ENCODE measurements around the gene CHMP1B.

CHMP1B gene

GRCh38 chr18:11821643-11822237 lies 29.5 kb upstream of the CHMP1B start:
- Mint-ChIP-seq H3K4me1 (ENCODE audit: low read depth) (no peaks in the 10 kb centered on the region), H3K27me3 (ENCODE audit: low read depth) (peaks cover 3% of the 10 kb centered on the region), H3K27ac (no peak overlapping the region), H3K9me3 (no peaks in the 10 kb centered on the region), H3K4me3 (no peak overlapping the region), H3K36me3 (ENCODE audit: low read depth) (no peaks in the 10 kb centered on the region)

DNA sequence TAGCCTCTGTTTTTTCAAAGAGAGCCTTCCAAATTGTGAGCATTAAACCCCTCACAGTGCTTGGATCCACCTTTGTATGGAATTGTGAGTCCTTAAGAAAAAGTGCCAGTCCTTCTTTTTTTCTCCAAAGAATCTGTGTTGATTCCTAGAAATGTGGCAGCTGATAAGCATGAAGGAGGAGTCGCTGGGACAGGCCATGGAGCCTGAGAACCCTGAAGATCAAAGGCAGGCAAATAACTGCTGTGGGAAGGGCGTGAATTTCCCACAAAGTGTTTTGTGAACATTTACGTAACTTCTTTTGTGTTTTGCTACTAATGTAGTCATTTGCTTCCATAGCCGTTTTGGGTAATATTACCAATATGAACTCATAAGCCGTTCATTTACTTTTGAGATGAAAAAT lies 27.7 kb upstream of the CHMP1B start:
- Mint-ChIP-seq H3K27ac (no peak overlapping the region), H3K4me3 (no peak overlapping the region), H3K4me1 (ENCODE audit: low read depth) (peaks cover 4% of the 10 kb centered on the region), H3K9me3 (no peaks in the 10 kb centered on the region), H3K27me3 (ENCODE audit: low read depth) (no peaks in the 10 kb centered on the region), H3K36me3 (ENCODE audit: low read depth) (no peaks in the 10 kb centered on the region)

GRCh38 chr18:11826836-11827235 lies 24.4 kb upstream of the CHMP1B start:
- no peak overlapping the region for H3K27ac Mint-ChIP-seq
- no peaks in the 10 kb centered on the region for H3K9me3 Mint-ChIP-seq
- H3K4me1 Mint-ChIP-seq (ENCODE audit: low read depth): peaks cover 8% of the 10 kb centered on the region
- no peaks in the 10 kb centered on the region for H3K36me3 Mint-ChIP-seq (ENCODE audit: low read depth)
- H3K27me3 Mint-ChIP-seq (ENCODE audit: low read depth): no peaks in the 10 kb centered on the region
- H3K4me3 Mint-ChIP-seq: no peak overlapping the region

DNA sequence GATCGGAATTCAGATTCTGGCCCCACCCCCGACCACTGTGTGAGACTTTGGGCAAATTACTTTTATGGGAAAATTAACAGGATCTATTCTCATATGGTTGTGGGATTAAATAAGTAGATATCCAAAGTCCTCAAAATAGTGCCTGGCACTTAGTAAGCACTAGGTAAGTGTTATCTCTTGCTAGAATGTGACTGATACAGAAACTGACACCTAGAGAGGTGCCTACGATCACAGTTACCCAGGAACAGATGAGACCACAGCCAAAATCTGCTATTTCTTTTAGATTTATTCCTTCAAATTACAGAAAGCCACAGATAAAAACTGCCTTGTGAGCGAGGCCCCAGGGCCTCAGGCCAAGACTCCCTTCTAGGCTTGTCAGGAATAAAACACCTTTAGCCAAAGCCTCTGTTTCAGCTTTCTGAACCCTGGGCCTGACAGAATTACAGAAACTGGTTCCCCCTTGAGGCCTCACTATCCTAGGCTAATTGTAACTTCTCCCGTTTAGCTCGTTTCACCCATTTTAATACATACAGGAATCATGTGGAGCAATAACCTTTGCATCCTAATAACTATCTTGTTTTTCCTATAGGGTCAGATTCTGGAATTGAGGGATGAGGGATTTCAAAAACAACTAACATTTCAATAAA lies 22.3 kb upstream of the CHMP1B start:
- Mint-ChIP-seq H3K36me3 (ENCODE audit: low read depth) (no peaks in the 10 kb centered on the region), H3K4me3 (no peak overlapping the region), H3K9me3 (no peaks in the 10 kb centered on the region), H3K4me1 (ENCODE audit: low read depth) (peaks cover 8% of the 10 kb centered on the region), H3K27me3 (ENCODE audit: low read depth) (no peaks in the 10 kb centered on the region), H3K27ac (no peak overlapping the region)

DNA sequence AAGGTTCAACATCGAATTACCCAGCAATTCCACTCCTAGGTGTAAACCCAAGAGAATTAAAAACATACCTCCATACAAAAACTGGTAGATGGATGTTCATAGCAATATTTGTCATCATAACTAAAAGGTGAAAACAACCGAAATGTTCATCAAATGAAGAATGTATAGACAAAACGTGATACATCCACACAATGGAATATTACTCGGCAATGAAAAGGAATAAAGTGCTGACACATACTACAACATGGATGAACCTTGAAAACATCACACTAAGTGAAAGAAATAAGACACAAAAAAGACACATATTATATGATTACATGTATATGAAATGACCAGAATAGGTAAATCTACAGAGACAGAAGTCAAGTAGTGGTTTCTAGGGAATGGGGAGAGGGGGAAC lies 20.6 kb upstream of the CHMP1B start:
- no peaks in the 10 kb centered on the region for H3K27me3 Mint-ChIP-seq (ENCODE audit: low read depth)
- no peaks in the 10 kb centered on the region for H3K9me3 Mint-ChIP-seq

DNA sequence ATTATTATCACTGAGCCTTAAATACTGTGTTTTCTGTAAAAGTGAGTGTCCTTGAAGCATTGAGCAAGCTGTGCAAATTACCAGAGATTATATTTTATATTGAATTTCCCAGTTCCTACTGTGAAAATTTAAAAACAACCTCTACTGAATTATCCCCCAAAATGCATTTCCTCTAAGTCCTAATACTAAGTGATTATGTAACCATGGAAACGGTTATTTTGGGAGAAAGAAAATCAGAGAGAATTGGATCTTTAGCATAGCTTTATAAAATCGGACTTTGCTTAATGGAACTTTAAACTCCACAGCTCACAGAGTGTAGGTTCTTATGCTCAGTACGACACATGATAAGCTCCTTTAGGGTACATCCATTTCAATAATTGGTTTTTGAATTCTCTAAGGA lies 19.3 kb upstream of the CHMP1B start:
- Mint-ChIP-seq H3K9me3 (no peaks in the 10 kb centered on the region), H3K27me3 (ENCODE audit: low read depth) (no peaks in the 10 kb centered on the region), H3K4me3 (no peak overlapping the region), H3K4me1 (ENCODE audit: low read depth) (peaks cover 8% of the 10 kb centered on the region), H3K27ac (no peak overlapping the region), H3K36me3 (ENCODE audit: low read depth) (no peaks in the 10 kb centered on the region)

More for the DNA sequence above, 20.6 kb upstream of the CHMP1B start:
- no peak overlapping the region for H3K27ac Mint-ChIP-seq
- H3K36me3 Mint-ChIP-seq (ENCODE audit: low read depth): no peaks in the 10 kb centered on the region
- H3K4me3 Mint-ChIP-seq: no peak overlapping the region
- peaks cover 8% of the 10 kb centered on the region for H3K4me1 Mint-ChIP-seq (ENCODE audit: low read depth)

DNA sequence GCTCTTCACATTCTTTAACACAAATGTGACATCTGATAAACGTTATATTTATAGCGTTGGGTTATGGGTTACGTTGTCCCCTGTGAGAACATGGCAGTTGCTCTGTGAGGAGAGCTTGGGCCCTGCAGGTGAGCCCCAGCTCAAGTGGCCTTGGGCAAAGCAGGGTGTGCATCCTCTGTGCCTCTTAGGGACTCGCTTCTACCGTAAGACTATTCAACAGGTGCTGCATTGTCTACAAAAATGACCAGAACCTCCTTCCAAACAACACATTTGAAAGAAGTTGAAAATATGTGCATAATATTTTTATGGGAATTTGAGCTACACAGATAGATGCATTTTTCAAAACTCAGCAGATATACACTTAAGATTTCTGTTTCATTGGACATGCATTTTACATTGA lies 16.4 kb upstream of the CHMP1B start:
- no peak overlapping the region for H3K4me3 Mint-ChIP-seq
- no peaks in the 10 kb centered on the region for H3K4me1 Mint-ChIP-seq (ENCODE audit: low read depth)
- H3K27ac Mint-ChIP-seq: no peak overlapping the region
- H3K27me3 Mint-ChIP-seq (ENCODE audit: low read depth): no peaks in the 10 kb centered on the region
- no peaks in the 10 kb centered on the region for H3K9me3 Mint-ChIP-seq
- H3K36me3 Mint-ChIP-seq (ENCODE audit: low read depth): no peaks in the 10 kb centered on the region

GRCh38 chr18:11839556-11839955 lies 11.7 kb upstream of the CHMP1B start:
- H3K27me3 Mint-ChIP-seq (ENCODE audit: low read depth): no peaks in the 10 kb centered on the region
- no peaks in the 10 kb centered on the region for H3K9me3 Mint-ChIP-seq
- no peak overlapping the region for H3K4me3 Mint-ChIP-seq
- no peaks in the 10 kb centered on the region for H3K36me3 Mint-ChIP-seq (ENCODE audit: low read depth)
- no peak overlapping the region for H3K27ac Mint-ChIP-seq
- H3K4me1 Mint-ChIP-seq (ENCODE audit: low read depth): no peaks in the 10 kb centered on the region

DNA sequence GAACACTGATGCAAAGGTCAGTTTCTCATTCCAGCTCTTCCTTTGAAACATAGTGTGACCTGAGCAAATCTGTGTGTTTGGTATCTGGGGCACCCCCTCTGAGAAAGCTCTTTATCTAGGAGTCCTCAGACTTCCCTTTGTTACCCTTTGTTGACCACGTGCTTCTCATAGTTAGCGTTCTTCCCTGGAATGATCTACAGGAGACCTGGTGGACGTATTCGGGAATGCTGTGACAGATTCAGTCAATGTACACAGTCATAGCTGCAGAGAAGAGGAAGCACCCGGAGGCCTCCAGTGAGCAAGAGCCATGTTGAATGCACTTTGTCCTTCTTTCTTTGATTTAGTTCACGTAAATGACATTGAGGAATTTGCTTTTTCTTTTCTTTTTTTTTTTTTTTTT lies 10.7 kb upstream of the CHMP1B start:
- no peak overlapping the region for H3K27ac Mint-ChIP-seq
- H3K27me3 Mint-ChIP-seq (ENCODE audit: low read depth): peaks cover 5% of the 10 kb centered on the region
- no peaks in the 10 kb centered on the region for H3K9me3 Mint-ChIP-seq
- no peaks in the 10 kb centered on the region for H3K36me3 Mint-ChIP-seq (ENCODE audit: low read depth)
- no peaks in the 10 kb centered on the region for H3K4me1 Mint-ChIP-seq (ENCODE audit: low read depth)
- H3K4me3 Mint-ChIP-seq: no peak overlapping the region

DNA sequence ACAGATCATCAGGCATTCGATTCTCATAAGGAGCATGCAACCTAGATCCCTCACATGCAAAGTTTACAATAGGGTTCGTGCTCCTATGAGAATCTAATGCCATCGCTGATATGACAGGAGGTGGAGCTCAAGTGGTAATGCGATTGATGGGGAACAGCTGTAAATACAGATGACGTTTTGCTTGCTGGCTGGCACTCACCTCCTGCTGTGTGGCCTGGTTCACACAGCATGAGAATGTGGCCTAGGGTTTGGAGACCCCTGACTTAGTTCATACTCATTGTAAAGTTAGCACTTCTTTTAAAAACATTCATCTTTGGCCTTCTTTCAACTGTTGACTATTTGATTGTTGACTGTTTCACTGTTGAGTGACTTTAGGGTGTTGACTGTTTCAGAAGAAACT lies 8.7 kb upstream of the CHMP1B start:
- H3K9me3 Mint-ChIP-seq: no peaks in the 10 kb centered on the region
- no peak overlapping the region for H3K4me3 Mint-ChIP-seq
- H3K27ac Mint-ChIP-seq: no peak overlapping the region
- H3K4me1 Mint-ChIP-seq (ENCODE audit: low read depth): no peaks in the 10 kb centered on the region
- H3K27me3 Mint-ChIP-seq (ENCODE audit: low read depth): peaks cover 5% of the 10 kb centered on the region
- H3K36me3 Mint-ChIP-seq (ENCODE audit: low read depth): no peaks in the 10 kb centered on the region

DNA sequence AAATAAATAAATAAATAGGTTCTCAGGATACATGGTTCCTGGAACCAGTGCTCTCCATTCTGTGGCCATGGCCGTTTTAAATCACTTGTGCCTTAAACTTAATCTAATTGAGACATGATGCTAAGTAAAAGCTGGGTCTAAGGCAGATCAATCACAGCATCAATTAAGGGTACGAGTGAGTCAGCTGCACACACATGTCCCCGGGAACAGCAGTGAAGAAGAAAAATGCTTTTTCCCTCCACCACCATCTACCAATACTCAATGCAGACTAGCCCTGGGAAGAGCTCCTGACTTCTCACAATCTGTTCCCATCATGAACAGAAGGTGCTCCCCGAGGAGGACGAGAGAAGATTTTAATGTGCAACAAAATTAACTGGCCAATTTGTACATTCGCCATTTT lies 6.8 kb upstream of the CHMP1B start:
- peaks cover 1% of the 10 kb centered on the region for H3K4me1 Mint-ChIP-seq (ENCODE audit: low read depth)
- H3K27ac Mint-ChIP-seq: no peak overlapping the region
- H3K36me3 Mint-ChIP-seq (ENCODE audit: low read depth): no peaks in the 10 kb centered on the region
- peaks cover 5% of the 10 kb centered on the region for H3K27me3 Mint-ChIP-seq (ENCODE audit: low read depth)
- H3K4me3 Mint-ChIP-seq: no peak overlapping the region
- H3K9me3 Mint-ChIP-seq: no peaks in the 10 kb centered on the region

DNA sequence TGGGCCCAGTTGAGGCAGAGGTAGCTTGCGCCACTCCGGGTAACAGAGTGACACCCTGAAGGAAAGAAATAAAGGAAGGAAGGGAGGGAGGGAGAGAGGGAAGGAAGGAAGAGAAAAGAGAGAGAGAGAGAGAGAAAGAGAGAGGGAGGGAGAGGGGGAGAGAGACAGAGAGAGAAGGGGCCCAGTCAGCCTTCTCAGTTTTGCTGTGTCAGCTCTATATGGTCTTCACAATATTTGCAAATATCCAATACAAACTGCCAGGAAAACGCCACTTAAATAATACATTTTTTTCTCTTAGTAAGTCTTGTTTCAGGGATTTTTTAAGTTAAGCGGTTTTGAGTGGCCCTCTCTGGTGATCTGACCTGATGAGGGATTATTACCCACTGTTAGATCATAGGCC lies 5.6 kb upstream of the CHMP1B start:
- peaks cover 12% of the 10 kb centered on the region for H3K4me1 Mint-ChIP-seq (ENCODE audit: low read depth)
- H3K4me3 Mint-ChIP-seq: no peak overlapping the region
- H3K36me3 Mint-ChIP-seq (ENCODE audit: low read depth): no peaks in the 10 kb centered on the region
- H3K27ac Mint-ChIP-seq: no peak overlapping the region
- no peaks in the 10 kb centered on the region for H3K9me3 Mint-ChIP-seq
- peaks cover 5% of the 10 kb centered on the region for H3K27me3 Mint-ChIP-seq (ENCODE audit: low read depth)

DNA sequence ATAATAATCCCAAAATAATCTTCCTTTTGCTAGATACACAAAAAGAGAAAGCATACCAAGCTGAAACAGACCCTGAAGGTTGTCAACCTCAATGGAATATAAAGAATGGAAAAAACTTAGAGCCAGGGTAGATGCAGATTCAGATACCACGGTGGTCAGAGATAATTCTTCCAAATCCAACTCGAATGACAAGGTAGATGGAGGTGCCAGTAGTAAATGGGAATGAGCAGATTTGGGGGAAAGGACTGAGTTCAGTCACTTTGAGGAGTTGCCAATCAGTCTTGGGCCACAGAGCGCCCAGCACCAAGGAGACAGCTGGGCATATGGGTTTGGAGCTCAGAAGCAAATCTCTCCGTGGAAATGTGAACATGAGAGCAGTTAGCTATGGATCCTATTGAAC lies 3.4 kb upstream of the CHMP1B start:
- Mint-ChIP-seq H3K27me3 (ENCODE audit: low read depth) (peaks cover 5% of the 10 kb centered on the region), H3K4me3 (no peak overlapping the region), H3K4me1 (ENCODE audit: low read depth) (peaks cover 22% of the 10 kb centered on the region), H3K27ac (no peak overlapping the region), H3K9me3 (no peaks in the 10 kb centered on the region), H3K36me3 (ENCODE audit: low read depth) (peaks cover 3% of the 10 kb centered on the region)

GRCh38 chr18:11849279-11849678 lies 1.9 kb upstream of the CHMP1B start:
- Mint-ChIP-seq H3K4me1 (ENCODE audit: low read depth) (peaks cover 23% of the 10 kb centered on the region), H3K4me3 (peak overlapping the region; percentile 33)

DNA sequence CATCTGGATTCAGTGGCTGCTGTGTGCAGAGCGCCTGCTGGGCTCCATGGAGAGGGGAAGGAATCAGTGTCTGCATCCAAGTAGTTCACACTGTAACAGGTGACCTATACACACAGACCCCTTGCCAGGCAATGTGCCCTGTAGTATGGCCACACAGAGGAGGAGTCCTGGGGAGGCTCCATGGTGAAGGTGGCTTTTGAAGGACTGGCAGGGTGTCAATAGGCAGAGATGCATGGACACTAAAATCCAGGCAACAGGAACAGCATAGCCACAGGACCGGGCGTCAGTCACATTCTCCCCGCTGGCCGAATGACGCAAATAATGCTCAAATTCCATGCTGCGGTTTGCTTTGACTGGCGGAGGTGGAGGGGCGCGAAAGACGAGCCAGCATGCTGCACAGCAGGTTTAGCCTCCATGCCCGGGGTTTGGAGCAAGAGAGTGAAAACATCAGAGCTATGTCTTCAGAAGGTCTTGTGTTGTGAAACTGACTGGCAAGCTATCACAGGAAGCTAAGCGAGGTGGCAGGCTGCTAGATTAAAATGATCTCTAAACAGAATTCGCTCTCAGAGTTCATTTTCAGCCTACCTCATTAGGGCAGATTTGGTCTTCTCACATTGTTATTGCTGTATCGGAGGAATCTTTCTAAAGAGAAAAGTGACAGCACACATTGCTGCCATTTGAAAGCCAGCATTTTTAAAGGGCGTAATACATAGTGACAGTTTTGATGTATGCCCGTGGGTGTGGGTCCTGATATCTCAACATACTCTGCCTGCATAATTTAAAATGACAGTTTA lies 1.2 kb upstream of the CHMP1B start:
- H3K4me1 Mint-ChIP-seq (ENCODE audit: low read depth): peaks cover 25% of the 10 kb centered on the region
- peaks cover 3% of the 10 kb centered on the region for H3K36me3 Mint-ChIP-seq (ENCODE audit: low read depth)
- H3K9me3 Mint-ChIP-seq: no peaks in the 10 kb centered on the region
- peak overlapping the region; percentile 100 for H3K27ac Mint-ChIP-seq
- peak overlapping the region; percentile 100 for H3K4me3 Mint-ChIP-seq
- peaks cover 5% of the 10 kb centered on the region for H3K27me3 Mint-ChIP-seq (ENCODE audit: low read depth)

More at GRCh38 chr18:11849279-11849678, 1.9 kb upstream of the CHMP1B start:
- no peak overlapping the region for H3K27ac Mint-ChIP-seq
- H3K27me3 Mint-ChIP-seq (ENCODE audit: low read depth): peaks cover 5% of the 10 kb centered on the region
- H3K36me3 Mint-ChIP-seq (ENCODE audit: low read depth): peaks cover 3% of the 10 kb centered on the region
- H3K9me3 Mint-ChIP-seq: no peaks in the 10 kb centered on the region
